Esophagus muscularis mucosa (tissue), 4 donors: Measurements from ENCODE around the gene IGFBP6. TPM values are rescaled to one million over a fixed set of nuclear protein-coding genes. Genes with fewer than 3 reads are reported as not detected.

Experiments used
- DNase-seq: peaks from one replicate; pipeline ENCODE4 v3.0.0-alpha.2; 2017; ENCODE audit errors: extremely low spot score
- H3K27ac ChIP-seq, 4 donors: fragments of 200-600 bp; sonication (generic); replicated peaks in 1 of 4; 1 replicate in 3 of 4; 2 replicates in 1 of 4; pipeline ENCODE4 v1.5.1; 2016 to 2019; ENCODE audit warnings: mild to moderate bottlenecking in 1 of 4
- H3K27me3 ChIP-seq, 4 donors: fragments of 200-600 bp; sonication (generic); one replicate each; pipeline versions ENCODE4 v1.5.1 to v1.6.0; 2016 to 2019
- H3K36me3 ChIP-seq, 4 donors: fragments of 200-600 bp; sonication (generic); one replicate each; pipeline ENCODE4 v1.5.1; 2016 to 2019
- H3K4me1 ChIP-seq, 4 donors: fragments of 200-600 bp; sonication (generic); one replicate each; pipeline ENCODE4 v1.5.1; 2016 to 2019
- H3K4me3 ChIP-seq, 4 donors: fragments of 200-600 bp; sonication (generic); 1 replicate in 2 of 4; 2 replicates in 2 of 4; pipeline ENCODE4 v1.5.1; 2016 to 2019; ENCODE audit warnings: mild to moderate bottlenecking in 4 of 4, moderate library complexity in 1 of 4
- H3K9me3 ChIP-seq, 4 donors: fragments of 200-600 bp; sonication (generic); 1 replicate in 3 of 4; 2 replicates in 1 of 4; pipeline ENCODE4 v1.5.1; 2016 to 2019
- EP300 ChIP-seq: sonication (generic); formaldehyde crosslinking; IDR thresholded peaks from one replicate; pipeline ENCODE4 v1.6.1; 2017; ENCODE audit warnings: antibody characterized with exemption
- POLR2A ChIP-seq: fragments of 450-650 bp; IDR thresholded peaks from one replicate; pipeline ENCODE4 v1.6.1; 2017; ENCODE audit warnings: antibody characterized with exemption, moderate library complexity, mild to moderate bottlenecking, low read depth
- POLR2AphosphoS5 ChIP-seq, 2 donors: sonication (generic); formaldehyde crosslinking; IDR thresholded peaks; one replicate each; pipeline ENCODE4 v1.6.1; 2017; ENCODE audit warnings: antibody characterized with exemption in 2 of 2
- WGBS: methylation state at CpG from one replicate; pipeline ENCODE4 v1.1.5; 2018; 5-methylcytosine and 5-hydroxymethylcytosine counted together
- intact Hi-C: fragments of 100-400 bp; cut with DNase I; formaldehyde crosslinking; loops from one replicate; pipeline ENCODE4 v1.15.1; 2023
- total RNA-seq, 4 donors: library from RNA; depleted of rRNA; stranded (reverse); fragments of >200 nt; gene quantifications; one replicate each; pipeline versions ENCODE4 v1.1.0 to v1.2.1, GENCODE V29; 2016
- TF ChIP-seq, protein P1 (sequence below), 3 experiments: fragments of 200-600 bp in 2 of 3; fragments of 450-650 bp in 1 of 3; sonication (generic) in 2 of 3; IDR thresholded peaks; one replicate each; pipeline ENCODE4 v1.5.1; 2017 to 2019; ENCODE audit warnings: antibody characterized with exemption in 3 of 3, mild to moderate bottlenecking in 2 of 3, moderate library complexity in 1 of 3

Gene IGFBP6
- total RNA-seq, 4 donors from 2014 or later: 626 to 1,141 (median 795) TPM

- DNase-seq: no peak
- peaks cover 32 to 56% (median 52%) of the 10 kb centered on the region in 4 donors for H3K4me1 ChIP-seq
- no peaks in the 10 kb centered on the region for H3K27me3 ChIP-seq
- 60% methylated on average over 11 of the region's 11 CpGs for WGBS
- H3K36me3 ChIP-seq: peaks cover 4 to 10% (median 8%) of the 10 kb centered on the region in 4 donors
- H3K9me3 ChIP-seq: no peaks in the 10 kb centered on the region
- no peak for TF ChIP-seq EP300
- peak; percentile 67 to 83 for TF ChIP-seq POLR2AphosphoS5 (IDR thresholded peaks at IDR 0.05)
- peak overlapping the region; percentile 69 to 78 (median 71) for H3K4me3 ChIP-seq
- intact Hi-C loops: no loop called here
- peak overlapping the region; percentile 87 to 96 (median 91) for H3K27ac ChIP-seq
Observed at GRCh38 chr12:53096089-53096741, 1.3 kb upstream of the IGFBP6 start.

- Histone ChIP-seq H3K4me1 (peaks cover 32 to 56% (median 52%) of the 10 kb centered on the region in 4 donors), H3K4me3 (peak overlapping the region; percentile 69 to 78 (median 71)), H3K36me3 (peaks cover 7 to 15% (median 11%) of the 10 kb centered on the region in 4 donors), H3K27ac (peak overlapping the region; percentile 87 to 96 (median 91)), H3K9me3 (no peaks in the 10 kb centered on the region), H3K27me3 (no peaks in the 10 kb centered on the region)
- intact Hi-C loops: no loop called here
- TF ChIP-seq POLR2A (no peak), EP300 (no peak), POLR2AphosphoS5 (IDR thresholded peaks at IDR 0.05) (no peak)
- TF ChIP-seq, protein P1, sequence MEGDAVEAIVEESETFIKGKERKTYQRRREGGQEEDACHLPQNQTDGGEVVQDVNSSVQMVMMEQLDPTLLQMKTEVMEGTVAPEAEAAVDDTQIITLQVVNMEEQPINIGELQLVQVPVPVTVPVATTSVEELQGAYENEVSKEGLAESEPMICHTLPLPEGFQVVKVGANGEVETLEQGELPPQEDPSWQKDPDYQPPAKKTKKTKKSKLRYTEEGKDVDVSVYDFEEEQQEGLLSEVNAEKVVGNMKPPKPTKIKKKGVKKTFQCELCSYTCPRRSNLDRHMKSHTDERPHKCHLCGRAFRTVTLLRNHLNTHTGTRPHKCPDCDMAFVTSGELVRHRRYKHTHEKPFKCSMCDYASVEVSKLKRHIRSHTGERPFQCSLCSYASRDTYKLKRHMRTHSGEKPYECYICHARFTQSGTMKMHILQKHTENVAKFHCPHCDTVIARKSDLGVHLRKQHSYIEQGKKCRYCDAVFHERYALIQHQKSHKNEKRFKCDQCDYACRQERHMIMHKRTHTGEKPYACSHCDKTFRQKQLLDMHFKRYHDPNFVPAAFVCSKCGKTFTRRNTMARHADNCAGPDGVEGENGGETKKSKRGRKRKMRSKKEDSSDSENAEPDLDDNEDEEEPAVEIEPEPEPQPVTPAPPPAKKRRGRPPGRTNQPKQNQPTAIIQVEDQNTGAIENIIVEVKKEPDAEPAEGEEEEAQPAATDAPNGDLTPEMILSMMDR (IDR thresholded peaks at IDR 0.05): no peak
- 63% methylated on average over 9 of the region's 9 CpGs for WGBS
- DNase-seq: no peak
Observed at GRCh38 chr12:53096759-53097158, 708 bp upstream of the IGFBP6 start.

GRCh38 chr12:53097207-53097563 is 282 bp upstream of the IGFBP6 start:
- TF ChIP-seq EP300: no peak
- no peak for TF ChIP-seq POLR2A
- TF ChIP-seq, protein P1 (IDR thresholded peaks at IDR 0.05): no peak
- no peak for TF ChIP-seq POLR2AphosphoS5 (IDR thresholded peaks at IDR 0.05)
- Histone ChIP-seq H3K4me1 (peaks cover 32 to 57% (median 52%) of the 10 kb centered on the region in 4 donors), H3K27me3 (no peaks in the 10 kb centered on the region), H3K36me3 (peaks cover 8 to 19% (median 15%) of the 10 kb centered on the region in 4 donors), H3K9me3 (no peaks in the 10 kb centered on the region), H3K4me3 (peak overlapping the region; percentile 69 to 78 (median 71)), H3K27ac (peak overlapping the region; percentile 87 to 96 (median 91))
- 2% methylated on average over 9 of the region's 9 CpGs for WGBS
- DNase-seq: no peak
- intact Hi-C loops: no loop called here

DNA sequence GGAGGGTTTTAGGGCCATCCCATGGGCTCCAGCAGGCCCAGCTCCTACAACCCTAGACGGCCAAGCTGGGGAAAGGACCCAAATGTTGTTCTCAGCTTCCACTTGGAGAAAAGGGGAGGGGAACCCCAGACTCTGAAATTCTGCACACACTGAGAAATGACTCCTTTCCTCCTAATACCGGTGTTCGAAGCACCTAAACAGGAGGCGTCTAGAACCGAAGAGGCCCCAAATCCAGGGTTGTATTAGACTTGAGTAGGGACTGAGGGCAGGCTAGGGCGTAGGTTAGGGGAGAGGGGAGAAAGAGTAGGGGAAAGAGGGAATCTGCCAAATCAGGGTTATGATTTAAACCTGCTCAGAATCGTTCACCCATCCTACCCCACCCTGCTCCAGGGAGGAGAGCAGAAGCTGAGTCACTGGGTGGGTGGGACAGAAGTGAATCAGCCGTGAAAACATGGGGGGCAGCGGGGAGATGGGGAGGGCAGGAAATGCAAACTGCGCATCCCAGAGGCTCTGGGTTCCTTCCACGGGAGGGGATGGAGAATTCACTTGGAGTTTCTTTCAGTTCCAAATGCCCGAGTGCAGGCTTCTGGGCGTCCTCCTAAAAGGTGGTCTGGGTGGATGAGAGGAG is 1.0 kb downstream of the IGFBP6 start:
- intact Hi-C loops: no loop called here
- Histone ChIP-seq H3K4me1 (peaks cover 32 to 65% (median 52%) of the 10 kb centered on the region in 4 donors), H3K9me3 (no peaks in the 10 kb centered on the region), H3K27ac (peak overlapping the region; percentile 87 to 96 (median 91)), H3K27me3 (no peaks in the 10 kb centered on the region), H3K36me3 (peaks cover 8 to 24% (median 19%) of the 10 kb centered on the region in 4 donors), H3K4me3 (peak overlapping the region; percentile 69 to 78 (median 71))
- 33% methylated on average over 13 of the region's 13 CpGs for WGBS
- TF ChIP-seq EP300 (no peak), POLR2AphosphoS5 (IDR thresholded peaks at IDR 0.05) (peak; percentile 39 to 67)
- DNase-seq: no peak

GRCh38 chr12:53099071-53099882 is 1.8 kb downstream of the IGFBP6 start:
- peak overlapping the region; percentile 69 to 78 (median 71) for H3K4me3 ChIP-seq
- intact Hi-C loops: loop anchor here (1.0 kb wide), 1 partner anchor 33 kb away; no protein-coding TSS in a partner anchor
- peak; percentile 99 for DNase-seq
- 23% methylated on average over 6 of the region's 6 CpGs for WGBS
- H3K9me3 ChIP-seq: no peaks in the 10 kb centered on the region
- TF ChIP-seq, protein P1 (IDR thresholded peaks at IDR 0.05): peak; percentile 97 to 100 (median 99)
- TF ChIP-seq EP300 (no peak), POLR2AphosphoS5 (IDR thresholded peaks at IDR 0.05) (peak; percentile 84 to 90), POLR2A (no peak)
- H3K4me1 ChIP-seq: peaks cover 32 to 66% (median 52%) of the 10 kb centered on the region in 4 donors
- H3K36me3 ChIP-seq: peaks cover 8 to 24% (median 19%) of the 10 kb centered on the region in 4 donors
- H3K27ac ChIP-seq: peak overlapping the region; percentile 87 to 96 (median 91)
- no peaks in the 10 kb centered on the region for H3K27me3 ChIP-seq
